Measurements from ENCODE around the gene TMEM45B. TPM values are rescaled to one million over a fixed set of nuclear protein-coding genes. Genes with fewer than 3 reads are reported as not detected.

TMEM45B gene
- polyA plus RNA-seq, 1 of the 3 experiments (the other 2 are of a cell fraction), result not detected

GRCh38 chr11:129861702-129862522, 46.3 kb downstream of the TMEM45B start:
- Histone ChIP-seq H3F3A (replicated peaks; ENCODE audit: insufficient read depth) (peaks cover 3% of the 10 kb centered on the region), H4K20me1 (ENCODE audit: insufficient read depth) (0 out of 2 replicates have a peak, but pooled peaks cover 4% of the 10 kb centered on the region), H3K27me3 (ENCODE audit: insufficient read depth) (no peaks in the 10 kb centered on the region), H3K9ac (no peak overlapping the region), H3K9me2 (no peaks in the 10 kb centered on the region), H3K9me3 (no peaks in the 10 kb centered on the region), H3K4me1 (ENCODE audit: control insufficient read depth in 1 of 2, insufficient read depth in 2 of 2, low read depth in 1 of 2, low read length in 1 of 2) (peaks cover 5 to 12% of the 10 kb centered on the region in 2 experiments; a peak in 3 of 4 replicates), H2AFZ (ENCODE audit: low read depth) (no peak overlapping the region), H3K79me2 (ENCODE audit: insufficient read depth) (no peaks in the 10 kb centered on the region), H3K27ac (ENCODE audit: low read depth in 2 of 2, low read length in 1 of 2) (no peak overlapping the region; a peak in 1 of 4 replicates), H3K4me3 (ENCODE audit: low read depth in 2 of 2, low read length in 1 of 2) (no peak overlapping the region), H3K36me3 (replicated peaks in 1 of 2; ENCODE audit: control insufficient read depth in 1 of 2, insufficient read depth in 2 of 2, low read length in 1 of 2) (peaks cover 6 to 38% of the 10 kb centered on the region in 2 experiments), H3K4me2 (peak overlapping the region; percentile 31; the same call in 1 of the 2 replicates)
- 45% methylated on average over 16 of the region's 16 CpGs for WGBS (ENCODE audit: low lambda C conversion rate)
- DNase-seq, result no peak
- ChIA-PET CTCF (interaction anchor here (1.1 to 1.6 kb wide), 2 partner anchors 15 to 530 kb away, joined by 3 to 4 read pairs; no protein-coding TSS in a partner anchor), POLR2A (no interaction called here)
- no peak for TF ChIP-seq ZBTB33 (IDR thresholded peaks at IDR 0.05; ENCODE audit: borderline replicate concordance, low read depth)
- TF ChIP-seq REST (IDR thresholded peaks at IDR 0.05; ENCODE audit: low read depth, low read length), result no peak
- peak; percentile 82; the same call in 1 of the 2 replicates for TF ChIP-seq TEAD4 (IDR thresholded peaks at IDR 0.05; ENCODE audit: borderline replicate concordance, insufficient read depth)
- TF ChIP-seq GATA2 (CRISPR knock-in tag; IDR thresholded peaks at IDR 0.05), result no peak
- no peak for TF ChIP-seq ELF1 (IDR thresholded peaks at IDR 0.05)
- TF ChIP-seq SIN3A (IDR thresholded peaks at IDR 0.05; ENCODE audit: borderline replicate concordance, low read depth, low read length), result no peak
- TF ChIP-seq EP300 (IDR thresholded peaks at IDR 0.05; ENCODE audit: borderline replicate concordance in 1 of 2, low read depth in 1 of 2, low read length in 1 of 2), result no peak
- TF ChIP-seq POLR2AphosphoS5 (IDR thresholded peaks at IDR 0.05; ENCODE audit: low read depth, low read length), result peak; percentile 21; the same call in 1 of the 2 replicates
- TF ChIP-seq MEF2A (IDR thresholded peaks at IDR 0.05; ENCODE audit: borderline replicate concordance, low read depth), result no peak
- peak; percentile 47; the same call in 1 of the 2 replicates for TF ChIP-seq PBX3 (IDR thresholded peaks at IDR 0.05)
- no peak for TF ChIP-seq SMC3 (IDR thresholded peaks at IDR 0.05; ENCODE audit: low read depth, low read length)
- TF ChIP-seq FOXM1 (IDR thresholded peaks at IDR 0.05; ENCODE audit: low read depth), result no peak
- no peak for TF ChIP-seq GABPA (IDR thresholded peaks at IDR 0.05; ENCODE audit: low read depth)
- peak; percentile 52; the same call in 1 of the 2 replicates for TF ChIP-seq FOSL2 (IDR thresholded peaks at IDR 0.05; ENCODE audit: borderline replicate concordance, low read depth)
- no peak for TF ChIP-seq RCOR1 (IDR thresholded peaks at IDR 0.05; ENCODE audit: low read length)
- TF ChIP-seq MAX (IDR thresholded peaks at IDR 0.05; ENCODE audit: low read depth), result 0 out of 2 replicates have a peak, but pooled peaks have one; percentile 25
- no peak for TF ChIP-seq YY1 (IDR thresholded peaks at IDR 0.05; ENCODE audit: low read depth)
- TF ChIP-seq TCF12 (IDR thresholded peaks at IDR 0.05), result peak; percentile 64; the same call in 1 of the 2 replicates
- no peak for TF ChIP-seq NRF1 (IDR thresholded peaks at IDR 0.05; ENCODE audit: low read depth, low read length)
- TF ChIP-seq, protein P1, sequence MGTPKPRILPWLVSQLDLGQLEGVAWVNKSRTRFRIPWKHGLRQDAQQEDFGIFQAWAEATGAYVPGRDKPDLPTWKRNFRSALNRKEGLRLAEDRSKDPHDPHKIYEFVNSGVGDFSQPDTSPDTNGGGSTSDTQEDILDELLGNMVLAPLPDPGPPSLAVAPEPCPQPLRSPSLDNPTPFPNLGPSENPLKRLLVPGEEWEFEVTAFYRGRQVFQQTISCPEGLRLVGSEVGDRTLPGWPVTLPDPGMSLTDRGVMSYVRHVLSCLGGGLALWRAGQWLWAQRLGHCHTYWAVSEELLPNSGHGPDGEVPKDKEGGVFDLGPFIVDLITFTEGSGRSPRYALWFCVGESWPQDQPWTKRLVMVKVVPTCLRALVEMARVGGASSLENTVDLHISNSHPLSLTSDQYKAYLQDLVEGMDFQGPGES (IDR thresholded peaks at IDR 0.05; ENCODE audit: low read depth, low read length), result no peak
- no peak for TF ChIP-seq FOXJ3 (CRISPR knock-in tag; IDR thresholded peaks at IDR 0.05)
- TF ChIP-seq EZH2phosphoT487 (IDR thresholded peaks at IDR 0.05; ENCODE audit: borderline replicate concordance, low read depth), result no peak
- TF ChIP-seq USF2 (IDR thresholded peaks at IDR 0.05; ENCODE audit: borderline replicate concordance, low read depth, low read length), result no peak
